Large intestine (tissue), 3 donors: Measurements from ENCODE around the gene ZFP36. TPM values are rescaled to one million over a fixed set of nuclear protein-coding genes. Genes with fewer than 3 reads are reported as not detected.

ENCODE experiments used
- DNase-seq, 2 donors: peaks; one replicate each; pipeline versions ENCODE4 v3.0.0 to v3.0.0-alpha.2; 2013
- H3K27ac ChIP-seq: one replicate; pipeline ENCODE4 v1.5.1; 2013; ENCODE audit warnings: low read length
- H3K27me3 ChIP-seq: 2 replicates; pipeline ENCODE4 v1.6.1; 2013; ENCODE audit warnings: low read length; ENCODE audit not compliant: control insufficient read depth, insufficient read depth
- H3K36me3 ChIP-seq: 2 replicates; pipeline ENCODE4 v1.6.1; 2013; ENCODE audit warnings: low read length; ENCODE audit not compliant: control insufficient read depth, insufficient read depth
- H3K4me1 ChIP-seq: one replicate; pipeline ENCODE4 v1.6.1; 2013; ENCODE audit warnings: low read length; ENCODE audit not compliant: control insufficient read depth, insufficient read depth
- H3K4me3 ChIP-seq: one replicate; pipeline ENCODE4 v1.5.1; 2013; ENCODE audit warnings: low read length
- H3K9me3 ChIP-seq: one replicate; pipeline ENCODE4 v1.6.1; 2013; ENCODE audit warnings: mild to moderate bottlenecking, low read depth, low read length, moderate library complexity; ENCODE audit not compliant: control insufficient read depth
- WGBS: methylation state at CpG from one replicate; pipeline ENCODE4 v1.1.5; 2013; ENCODE audit warnings: low lambda C conversion rate; ENCODE audit not compliant: insufficient coverage; 5-methylcytosine and 5-hydroxymethylcytosine counted together
- polyA plus RNA-seq: library from polyadenylated mRNA; unstranded; fragments of 120-200 nt; gene quantifications from one replicate; pipeline ENCODE4 v1.2.1, GENCODE V29; 2013

ZFP36 gene
- polyA plus RNA-seq, 1 donor, result 419 TPM

DNA sequence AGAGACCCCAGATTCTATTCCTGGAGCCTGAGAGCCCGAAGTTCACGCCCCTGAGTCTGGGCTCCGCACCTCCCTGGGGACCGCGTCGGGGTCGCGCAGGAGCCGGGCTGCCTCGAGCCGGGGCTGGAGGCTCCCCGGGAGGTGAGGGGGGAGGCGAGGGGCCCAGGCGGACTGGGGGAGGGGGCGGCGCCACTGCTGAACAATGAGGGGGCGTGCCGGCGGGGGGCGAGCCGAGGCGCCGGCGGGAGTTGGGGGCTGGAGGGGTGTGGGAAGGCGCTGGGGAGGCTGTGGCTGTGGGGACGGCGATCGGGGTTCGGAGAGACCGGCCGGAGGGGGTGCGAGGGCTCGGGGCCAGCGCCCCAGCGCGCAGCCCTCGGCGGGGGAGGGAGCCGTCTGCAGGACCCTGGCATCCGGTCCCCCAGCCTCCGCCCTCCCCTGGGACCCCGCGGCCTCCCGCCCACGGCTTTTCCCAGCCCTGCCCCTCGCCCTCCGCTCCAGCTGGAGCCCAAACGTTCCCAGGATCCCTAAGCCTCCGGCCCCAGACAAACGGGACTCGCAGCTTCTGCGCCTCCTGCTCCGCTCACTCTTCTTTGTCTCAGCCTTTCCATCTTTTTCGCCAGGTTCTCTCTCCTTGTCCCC is 6.7 kb downstream of the ZFP36 start:
- Histone ChIP-seq H3K4me3 (peak overlapping the region; percentile 89), H3K9me3 (no peaks in the 10 kb centered on the region), H3K27me3 (peaks cover 4% of the 10 kb centered on the region), H3K36me3 (peaks cover 17% of the 10 kb centered on the region), H3K27ac (peak overlapping the region; percentile 79), H3K4me1 (peaks cover 21% of the 10 kb centered on the region)
- DNase-seq, result peak; percentile 43 to 66
- WGBS, result 6% methylated on average over 6 of the region's 54 CpGs

DNA sequence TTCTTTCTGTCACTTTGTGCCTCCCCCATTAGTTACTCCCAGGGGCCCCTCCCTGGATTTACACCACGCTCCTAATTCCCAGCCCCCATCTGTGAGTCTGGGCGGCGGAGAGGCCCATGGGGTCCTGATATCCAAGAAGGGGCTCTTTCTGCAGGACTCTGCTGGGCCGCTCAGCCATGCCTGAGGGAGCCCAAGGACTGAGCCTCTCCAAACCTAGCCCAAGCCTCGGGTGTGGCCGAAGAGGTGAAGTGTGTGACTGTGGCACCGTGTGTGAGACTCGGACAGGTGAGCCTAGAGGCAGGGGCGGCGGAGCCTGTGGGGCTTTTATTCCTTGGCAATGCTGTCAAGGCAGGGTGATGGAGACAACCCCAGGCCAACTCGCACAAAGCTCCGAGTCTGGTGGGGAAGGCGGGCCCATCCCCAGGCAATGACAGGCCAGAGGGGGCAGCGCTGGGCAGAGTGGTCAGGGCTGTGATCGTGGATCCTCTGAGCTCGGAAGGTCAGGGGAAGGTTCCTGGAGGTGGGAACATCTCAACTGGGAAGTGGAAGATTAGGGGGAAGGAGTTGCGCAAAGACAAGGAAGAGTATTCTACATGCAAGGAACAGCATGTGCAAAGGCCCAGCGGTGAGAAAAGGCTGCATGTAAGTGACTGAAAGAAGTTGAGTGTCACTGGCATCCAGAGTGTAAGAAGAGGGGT is 7.4 kb downstream of the ZFP36 start:
- DNase-seq, result no peak
- WGBS, result 90% methylated on average over 2 of the region's 18 CpGs
- no peaks in the 10 kb centered on the region for H3K9me3 ChIP-seq
- H3K36me3 ChIP-seq, result peaks cover 16% of the 10 kb centered on the region
- peaks cover 4% of the 10 kb centered on the region for H3K27me3 ChIP-seq
- H3K4me3 ChIP-seq, result peak overlapping the region; percentile 89
- peaks cover 21% of the 10 kb centered on the region for H3K4me1 ChIP-seq
- H3K27ac ChIP-seq, result peak overlapping the region; percentile 48

DNA sequence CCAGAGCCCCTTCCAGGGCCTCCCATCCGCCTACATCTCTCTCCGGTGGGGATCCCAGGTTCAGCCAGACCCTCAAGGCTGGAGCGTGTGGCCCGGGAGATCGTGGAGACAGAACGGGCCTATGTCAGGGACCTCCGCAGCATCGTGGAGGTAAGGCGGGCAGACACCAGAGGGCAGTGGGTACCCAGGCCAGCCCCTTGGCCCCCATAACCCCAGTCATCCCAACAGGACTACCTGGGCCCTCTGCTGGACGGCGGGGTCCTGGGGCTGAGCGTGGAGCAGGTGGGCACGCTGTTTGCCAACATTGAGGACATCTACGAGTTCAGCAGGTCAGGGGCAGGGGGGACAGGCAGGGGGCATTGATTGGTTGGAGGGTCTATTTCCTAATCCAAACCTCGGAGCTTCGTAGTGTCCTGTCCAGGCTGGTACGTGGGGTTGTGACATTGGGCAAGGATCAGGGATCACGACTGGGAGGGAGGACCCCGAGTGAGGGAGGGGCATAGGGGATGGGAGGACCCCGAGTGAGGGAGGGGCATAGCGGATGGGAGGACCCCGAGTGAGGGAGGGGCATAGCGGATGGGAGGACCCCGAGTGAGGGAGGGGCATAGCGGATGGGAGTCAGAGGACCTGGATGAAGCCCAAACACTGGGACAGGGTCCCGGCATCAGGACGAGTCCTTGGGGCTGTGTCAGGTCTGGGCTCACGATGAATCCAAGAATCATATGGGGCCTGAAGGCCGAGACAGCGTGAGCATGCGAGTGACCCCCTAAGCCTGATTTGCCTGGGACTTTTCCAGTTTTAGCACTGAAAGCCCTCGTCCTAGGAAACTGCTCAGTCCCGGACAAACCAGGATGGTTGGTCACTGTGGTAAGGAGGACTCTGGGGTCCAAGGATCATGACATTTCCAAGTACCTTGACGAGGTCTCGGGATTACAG is 8.7 kb downstream of the ZFP36 start:
- Histone ChIP-seq H3K4me1 (peaks cover 18% of the 10 kb centered on the region), H3K9me3 (no peaks in the 10 kb centered on the region), H3K27ac (no peak overlapping the region), H3K4me3 (peak overlapping the region; percentile 89), H3K36me3 (peaks cover 19% of the 10 kb centered on the region), H3K27me3 (peaks cover 4% of the 10 kb centered on the region)
- no peak for DNase-seq
- no CpG with 5 or more reads among the region's 35 CpGs for whole genome bisulfite sequencing

GRCh38 chr19:39416152-39417120 is 9.8 kb downstream of the ZFP36 start:
- H3K27me3 ChIP-seq, result peaks cover 4% of the 10 kb centered on the region
- H3K36me3 ChIP-seq, result peaks cover 22% of the 10 kb centered on the region
- peaks cover 8% of the 10 kb centered on the region for H3K4me1 ChIP-seq
- DNase-seq, result no peak
- H3K4me3 ChIP-seq, result no peak overlapping the region
- no peaks in the 10 kb centered on the region for H3K9me3 ChIP-seq
- no peak overlapping the region for H3K27ac ChIP-seq
- WGBS, result no CpG with 5 or more reads among the region's 27 CpGs

DNA sequence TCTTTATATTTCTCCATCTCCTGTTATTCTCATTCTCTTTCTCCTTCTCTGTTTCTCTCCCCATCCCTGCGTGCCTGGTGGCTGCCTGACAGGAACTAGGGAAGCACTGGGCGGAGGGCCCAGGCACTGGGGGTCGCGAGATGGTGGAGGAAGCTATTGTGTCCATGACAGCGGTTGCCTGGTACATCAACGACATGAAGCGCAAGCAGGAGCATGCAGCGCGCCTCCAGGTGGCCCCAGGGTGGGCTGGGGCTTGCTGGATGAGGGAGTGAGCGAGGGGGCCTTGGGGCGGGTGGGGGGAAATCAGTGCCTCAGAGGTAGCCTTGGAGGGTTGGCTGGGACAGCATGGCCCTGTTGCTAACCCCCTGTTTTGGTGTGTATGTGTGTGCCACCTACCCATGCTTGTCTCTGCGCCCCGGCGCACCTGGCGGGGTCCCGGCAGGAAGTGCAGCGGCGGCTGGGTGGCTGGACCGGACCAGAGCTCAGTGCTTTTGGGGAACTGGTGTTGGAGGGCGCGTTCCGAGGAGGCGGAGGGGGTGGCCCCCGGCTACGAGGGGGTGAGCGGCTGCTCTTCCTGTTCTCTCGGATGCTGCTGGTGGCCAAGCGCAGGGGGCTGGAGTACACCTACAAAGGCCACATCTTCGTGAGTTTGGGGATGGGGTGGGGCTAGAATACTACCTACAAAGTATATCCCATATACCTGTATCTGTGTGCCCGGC is 11.0 kb downstream of the ZFP36 start:
- no peak overlapping the region for H3K27ac ChIP-seq
- WGBS, result no CpG with 5 or more reads among the region's 30 CpGs
- peaks cover 5% of the 10 kb centered on the region for H3K4me1 ChIP-seq
- H3K36me3 ChIP-seq, result peaks cover 28% of the 10 kb centered on the region
- DNase-seq, result no peak
- H3K27me3 ChIP-seq, result peaks cover 4% of the 10 kb centered on the region
- H3K9me3 ChIP-seq, result no peaks in the 10 kb centered on the region
- no peak overlapping the region for H3K4me3 ChIP-seq

GRCh38 chr19:39419003-39419402 is 12.4 kb downstream of the ZFP36 start:
- peaks cover 2% of the 10 kb centered on the region for H3K4me1 ChIP-seq
- DNase-seq, result no peak
- H3K27ac ChIP-seq, result no peak overlapping the region
- H3K9me3 ChIP-seq, result peaks cover 2% of the 10 kb centered on the region
- peaks cover 33% of the 10 kb centered on the region for H3K36me3 ChIP-seq
- WGBS, result no CpG with 5 or more reads among the region's 9 CpGs
- no peak overlapping the region for H3K4me3 ChIP-seq
- H3K27me3 ChIP-seq, result peaks cover under 1% of the 10 kb centered on the region

- WGBS, result 90% methylated on average over 2 of the region's 15 CpGs
- Histone ChIP-seq H3K9me3 (peaks cover 2% of the 10 kb centered on the region), H3K36me3 (peaks cover 38% of the 10 kb centered on the region)
These were observed 14.1 kb downstream of the ZFP36 start for GRCh38 chr19:39420769-39421168.

GRCh38 chr19:39422020-39422419 is 15.4 kb downstream of the ZFP36 start:
- Histone ChIP-seq H3K9me3 (peaks cover 2% of the 10 kb centered on the region), H3K4me3 (no peak overlapping the region), H3K4me1 (no peaks in the 10 kb centered on the region), H3K27me3 (no peaks in the 10 kb centered on the region), H3K36me3 (peaks cover 34% of the 10 kb centered on the region), H3K27ac (no peak overlapping the region)
- DNase-seq, result no peak
- no CpG with 5 or more reads among the region's 5 CpGs for WGBS

More at GRCh38 chr19:39420769-39421168, 14.1 kb downstream of the ZFP36 start:
- Histone ChIP-seq H3K4me3 (no peak overlapping the region), H3K27me3 (no peaks in the 10 kb centered on the region), H3K27ac (no peak overlapping the region), H3K4me1 (no peaks in the 10 kb centered on the region)
- no peak for DNase-seq
